Measurements from ENCODE around the gene JADE2.

Gene JADE2

DNA sequence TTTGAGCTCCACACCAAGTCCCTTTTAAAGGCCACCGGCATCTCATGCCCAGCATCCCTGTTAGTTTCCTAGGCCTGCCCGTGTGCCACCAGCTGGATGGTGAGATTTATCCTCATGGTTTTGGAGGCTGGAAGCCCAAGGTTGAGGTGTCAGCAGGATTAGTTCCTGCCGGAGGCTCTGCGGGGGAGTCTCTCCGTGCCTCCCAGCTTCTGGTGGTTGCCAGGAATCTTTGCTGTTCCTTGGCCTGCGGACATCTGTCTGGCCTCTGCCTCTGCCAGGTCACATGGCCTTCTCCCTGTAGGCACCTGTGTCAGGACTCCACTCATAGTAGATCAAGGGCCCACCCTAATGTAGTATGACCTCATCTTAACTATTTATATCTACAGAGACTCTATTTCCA, 45.4 kb downstream of the JADE2 start:
- DNase-seq: no peak

DNA sequence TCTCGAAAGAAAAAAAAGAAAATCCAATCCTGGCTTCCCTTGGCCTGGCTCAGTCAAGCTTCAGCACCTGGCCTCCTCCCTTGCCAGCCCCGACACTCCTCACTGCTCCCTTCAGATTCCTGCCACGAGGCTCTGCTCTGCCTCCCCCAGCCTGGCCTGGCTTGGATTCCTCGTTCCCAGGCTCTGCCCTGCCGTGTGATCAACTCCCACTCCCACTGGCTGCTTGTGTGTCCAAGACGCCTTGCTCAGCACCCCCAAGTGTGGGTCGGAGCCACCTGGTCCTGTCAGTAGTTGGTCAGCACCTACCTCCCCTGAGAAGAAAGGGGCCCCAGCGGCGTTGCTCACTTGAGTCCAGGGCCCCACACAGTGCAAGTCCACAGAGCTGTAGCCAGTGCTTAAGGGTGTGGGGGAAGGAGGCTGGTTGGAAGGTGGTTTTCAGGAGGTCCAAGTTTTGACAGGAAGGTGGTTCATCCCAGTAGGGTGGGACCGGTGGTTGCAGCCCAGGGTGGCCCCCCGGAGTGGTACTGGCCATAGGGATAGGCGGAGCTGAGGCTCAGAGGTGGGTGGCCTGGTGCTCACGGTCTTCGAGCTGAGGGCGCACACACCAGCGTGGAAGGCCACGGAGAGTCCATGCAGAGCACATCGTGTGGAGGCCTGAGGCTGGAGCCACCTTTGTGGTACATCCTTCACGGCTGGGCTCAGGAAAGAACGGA, 46.4 kb downstream of the JADE2 start:
- no peak for DNase-seq

DNA sequence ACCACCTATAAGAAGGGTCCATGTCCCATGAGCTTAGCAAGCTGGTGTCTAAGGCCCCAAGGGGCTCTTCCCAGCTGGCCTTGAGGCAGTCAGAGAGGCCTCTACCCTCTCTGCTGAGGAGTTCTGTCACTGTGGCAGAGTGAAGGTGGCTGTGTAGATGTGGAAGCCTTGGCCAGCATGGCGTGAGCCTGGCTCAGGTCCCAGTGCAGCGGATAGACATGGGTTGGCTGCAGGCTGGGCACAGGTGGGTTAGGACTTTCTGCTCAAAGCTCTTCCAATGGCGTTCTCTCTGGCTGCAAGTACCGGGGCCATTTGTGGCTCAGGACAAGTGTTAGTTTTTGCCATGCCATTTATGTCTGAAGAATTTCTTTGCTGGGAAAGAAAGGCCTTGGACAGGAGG, 47.3 kb downstream of the JADE2 start:
- no peak for DNase-seq

DNA sequence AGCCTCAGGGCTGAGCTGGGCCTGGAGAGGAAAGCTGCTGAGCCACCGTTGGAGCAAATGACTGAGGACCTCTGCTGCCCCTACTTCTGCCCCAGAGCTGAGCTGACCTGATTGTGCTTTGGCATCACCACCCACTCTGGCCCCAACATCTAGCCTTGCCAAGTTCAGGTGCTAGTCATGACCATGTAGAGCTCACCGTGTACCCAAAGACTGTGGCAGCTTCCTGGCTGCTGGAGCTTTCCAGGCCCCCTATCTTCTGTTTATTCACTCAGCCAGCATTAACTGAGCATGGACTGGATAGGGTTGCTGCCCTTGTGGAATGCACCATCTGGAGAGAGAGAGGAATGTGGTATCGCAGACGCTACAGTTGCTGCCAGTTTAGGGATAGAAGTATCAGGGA, 49.1 kb downstream of the JADE2 start:
- DNase-seq: no peak

DNA sequence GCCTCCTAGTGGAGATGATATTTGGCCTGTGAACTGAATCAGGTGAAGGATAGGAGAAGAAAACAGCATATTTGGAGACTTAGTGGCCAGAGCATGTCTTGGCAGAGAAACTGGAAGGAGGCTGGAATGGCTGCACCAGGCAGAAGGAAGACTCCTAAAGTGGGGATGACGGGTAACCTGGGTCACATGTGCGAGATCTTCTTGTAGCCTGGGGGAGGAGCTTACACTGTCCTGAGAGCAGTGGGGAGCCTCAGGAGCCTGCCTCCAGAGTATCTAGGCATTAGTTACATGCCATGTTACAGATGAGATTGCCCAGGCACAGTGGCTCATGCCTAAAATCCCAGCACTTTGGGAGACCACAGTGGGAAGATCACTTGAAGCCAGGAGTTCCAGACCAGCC, 49.8 kb downstream of the JADE2 start:
- no peak for DNase-seq

DNA sequence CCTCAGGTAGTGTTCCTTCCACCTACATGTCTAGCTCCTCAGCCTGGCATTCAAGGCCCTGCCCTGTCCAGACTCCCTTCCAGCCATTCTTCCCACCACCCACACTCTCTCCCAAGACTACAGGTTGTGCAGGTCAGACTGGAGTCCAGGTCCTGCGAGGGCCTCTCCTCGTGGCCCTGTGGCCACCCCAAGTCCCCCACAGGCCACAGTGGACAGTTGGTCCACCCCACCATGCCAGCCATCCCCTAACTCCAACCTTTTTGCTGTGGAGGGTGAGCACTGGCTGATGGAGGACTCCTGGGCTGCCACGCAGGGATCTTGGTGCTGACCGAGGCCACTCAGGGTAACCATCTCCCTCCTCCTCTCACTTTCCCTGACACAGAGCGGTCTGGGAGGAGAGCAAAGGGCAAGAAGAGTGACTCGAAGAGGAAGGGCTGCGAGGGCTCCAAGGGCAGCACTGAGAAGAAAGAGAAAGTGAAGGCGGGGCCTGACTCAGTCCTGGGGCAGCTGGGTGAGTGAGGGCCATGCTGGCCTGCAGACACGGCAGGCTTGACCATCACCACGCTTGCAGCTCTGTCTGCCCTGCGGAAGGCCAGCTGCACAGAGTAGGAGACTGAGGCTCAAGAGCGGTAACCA, 51.0 kb downstream of the JADE2 start:
- DNase-seq: no peak

DNA sequence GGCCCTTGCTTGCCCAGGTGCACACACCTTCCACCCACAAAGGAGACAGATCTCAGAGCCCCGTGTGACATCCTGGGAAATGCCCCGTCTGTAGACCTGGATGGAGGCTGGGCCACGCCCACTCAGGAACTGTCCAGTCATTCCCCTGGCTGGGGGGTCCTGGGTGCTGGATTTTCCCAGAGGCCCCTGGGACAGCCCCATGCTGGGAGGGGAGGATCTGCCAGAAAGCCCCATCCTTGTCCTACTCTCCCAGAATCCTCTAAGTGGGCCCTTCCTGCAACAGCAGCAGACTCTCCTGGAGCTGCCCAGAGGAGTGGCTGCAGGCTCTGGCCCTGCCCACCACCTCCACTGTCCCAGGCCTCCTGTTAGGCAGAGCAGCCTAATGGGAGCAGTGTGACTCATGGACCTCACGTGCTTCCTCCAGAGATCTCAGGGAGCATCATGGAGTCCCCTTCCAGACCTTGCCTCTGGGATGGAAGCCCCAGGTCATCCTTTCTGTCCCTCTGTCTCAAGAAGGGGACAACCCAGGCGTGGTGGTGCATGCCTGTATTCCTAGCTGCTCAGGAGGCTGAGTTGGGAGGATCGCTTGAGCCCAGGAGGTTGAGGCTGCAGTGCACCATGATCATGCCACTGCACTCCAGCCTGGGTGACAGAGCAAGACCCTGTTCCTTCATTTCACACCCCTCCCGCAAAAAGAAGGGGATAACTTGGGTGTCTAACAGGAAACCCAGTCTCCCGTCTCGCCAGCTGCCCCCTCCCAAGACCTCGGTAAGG, 51.7 kb downstream of the JADE2 start:
- peak; percentile 53 for DNase-seq

DNA sequence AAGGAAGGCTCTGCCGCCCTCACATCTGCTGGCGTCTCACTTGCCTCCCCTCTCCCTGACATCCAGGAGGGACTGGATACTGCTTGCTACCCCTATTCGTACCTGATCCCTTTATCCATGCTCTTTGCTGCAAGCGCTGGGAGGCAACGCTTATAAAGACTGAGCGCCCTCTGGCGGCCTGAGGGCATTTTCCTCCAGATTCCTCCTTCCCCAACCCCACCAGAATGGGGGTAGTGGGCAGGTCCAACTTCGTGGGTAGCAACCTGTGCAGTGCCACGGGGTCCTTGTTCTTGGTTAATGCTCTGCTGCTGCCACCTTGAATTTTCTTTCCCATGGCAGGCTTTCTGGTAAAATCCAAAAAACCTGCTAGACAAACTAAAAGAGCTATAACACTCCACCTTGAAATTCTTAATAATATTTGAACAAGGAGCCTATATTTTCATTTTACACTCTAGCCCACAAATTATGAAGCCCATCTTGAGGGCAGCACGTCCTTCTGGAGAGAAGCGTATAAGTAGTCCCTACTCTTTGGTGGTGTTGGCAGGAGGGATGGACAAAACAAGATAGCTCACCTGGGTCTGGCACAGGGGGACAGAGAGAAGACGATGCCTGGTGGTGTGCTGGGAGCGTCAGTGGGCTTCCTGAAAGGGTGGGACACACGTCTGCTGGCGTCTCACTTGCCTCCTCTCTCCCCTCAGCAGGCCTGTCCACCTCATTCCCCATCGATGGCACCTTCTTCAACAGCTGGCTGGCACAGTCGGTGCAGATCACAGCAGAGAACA, 52.5 kb downstream of the JADE2 start:
- DNase-seq: peak; percentile 77

DNA sequence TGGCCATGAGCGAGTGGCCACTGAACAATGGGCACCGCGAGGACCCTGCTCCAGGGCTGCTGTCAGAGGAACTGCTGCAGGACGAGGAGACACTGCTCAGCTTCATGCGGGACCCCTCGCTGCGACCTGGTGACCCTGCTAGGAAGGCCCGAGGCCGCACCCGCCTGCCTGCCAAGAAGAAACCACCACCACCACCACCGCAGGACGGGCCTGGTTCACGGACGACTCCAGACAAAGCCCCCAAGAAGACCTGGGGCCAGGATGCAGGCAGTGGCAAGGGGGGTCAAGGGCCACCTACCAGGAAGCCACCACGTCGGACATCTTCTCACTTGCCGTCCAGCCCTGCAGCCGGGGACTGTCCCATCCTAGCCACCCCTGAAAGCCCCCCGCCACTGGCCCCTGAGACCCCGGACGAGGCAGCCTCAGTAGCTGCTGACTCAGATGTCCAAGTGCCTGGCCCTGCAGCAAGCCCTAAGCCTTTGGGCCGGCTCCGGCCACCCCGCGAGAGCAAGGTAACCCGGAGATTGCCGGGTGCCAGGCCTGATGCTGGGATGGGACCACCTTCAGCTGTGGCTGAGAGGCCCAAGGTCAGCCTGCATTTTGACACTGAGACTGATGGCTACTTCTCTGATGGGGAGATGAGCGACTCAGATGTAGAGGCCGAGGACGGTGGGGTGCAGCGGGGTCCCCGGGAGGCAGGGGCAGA, 53.3 kb downstream of the JADE2 start:
- DNase-seq: no peak

DNA sequence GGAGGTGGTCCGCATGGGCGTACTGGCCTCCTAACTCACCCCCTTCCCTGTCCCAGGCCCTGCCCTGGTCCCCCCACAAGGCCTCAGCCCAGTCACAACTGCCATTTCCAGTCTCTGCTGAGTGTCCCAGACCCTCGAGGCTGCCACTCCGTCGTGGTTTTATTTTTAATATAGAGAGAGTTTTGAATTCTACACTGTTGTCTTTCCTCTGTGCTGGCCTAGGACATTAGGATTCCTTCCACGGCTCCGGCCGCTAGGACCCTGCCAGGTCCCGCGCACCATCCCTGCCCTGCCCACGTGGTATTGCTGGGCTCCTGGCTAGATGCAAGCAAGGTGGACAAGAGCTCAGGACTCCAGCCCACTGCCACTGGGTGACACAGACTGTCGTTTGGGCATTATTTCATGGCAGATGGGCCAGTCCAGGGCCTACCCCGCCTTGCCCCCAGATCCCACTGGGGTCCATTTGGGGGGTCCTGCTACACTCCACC, 53.9 kb downstream of the JADE2 start:
- DNase-seq: no peak

DNA sequence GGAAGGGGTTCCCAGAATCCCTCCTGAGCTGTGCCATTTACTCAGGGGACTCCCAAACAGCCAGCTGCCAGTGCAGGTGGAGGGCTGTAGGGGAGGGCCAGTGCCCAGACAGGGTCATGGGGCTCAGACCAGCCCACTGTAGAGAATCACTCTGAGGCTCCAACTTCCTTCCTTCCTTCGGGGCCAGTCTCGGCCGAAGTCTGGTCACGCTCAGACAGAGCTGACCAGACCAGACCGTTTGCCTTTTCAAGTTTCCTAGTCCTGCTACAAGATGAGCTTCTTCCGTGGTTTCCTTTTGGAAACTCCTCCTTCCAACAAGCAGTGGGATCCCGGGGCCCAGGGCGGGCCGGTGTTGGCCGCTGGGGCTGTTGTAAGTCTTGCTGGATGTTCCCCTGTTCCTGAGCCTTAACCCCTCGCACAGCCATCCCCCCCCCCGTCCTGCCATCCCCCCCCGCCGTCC, 54.6 kb downstream of the JADE2 start:
- DNase-seq: no peak

DNA sequence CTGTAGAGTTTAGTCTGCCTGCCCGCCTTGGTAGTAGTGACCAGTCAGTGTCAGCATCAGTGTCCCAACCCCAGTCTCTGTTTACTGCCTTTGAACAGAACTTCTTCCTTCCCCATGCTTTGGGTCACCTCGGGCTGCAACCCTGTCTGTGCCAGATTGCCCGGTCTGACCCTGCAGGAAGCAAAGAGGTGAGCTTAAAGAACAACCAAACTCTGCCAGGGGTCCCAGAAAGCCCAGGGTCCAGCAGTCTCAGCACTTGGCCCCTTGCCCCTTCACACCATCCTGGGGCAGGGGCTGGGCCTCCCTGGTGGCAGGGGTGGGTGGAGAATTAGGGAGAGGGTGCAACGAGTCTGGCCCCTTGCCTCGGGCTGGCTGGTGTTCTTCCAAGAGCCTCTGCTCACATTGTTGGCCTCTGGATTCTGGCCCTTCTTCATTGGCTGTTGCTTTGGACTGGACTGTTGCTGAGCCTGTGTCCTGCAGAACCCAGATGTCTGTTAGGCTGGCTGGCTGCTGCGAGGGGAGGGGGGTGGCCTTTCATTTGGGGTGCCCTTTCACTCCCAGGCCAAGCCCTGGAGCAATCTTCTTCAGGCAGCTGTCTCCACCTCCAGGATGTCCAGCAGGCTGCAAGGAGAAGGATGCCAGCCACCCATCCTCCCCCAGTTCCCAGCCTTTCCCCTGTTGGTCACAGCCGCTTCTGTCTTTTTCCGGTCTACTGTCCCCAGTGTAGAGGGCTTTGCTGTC, 55.9 kb downstream of the JADE2 start:
- no peak for DNase-seq

DNA sequence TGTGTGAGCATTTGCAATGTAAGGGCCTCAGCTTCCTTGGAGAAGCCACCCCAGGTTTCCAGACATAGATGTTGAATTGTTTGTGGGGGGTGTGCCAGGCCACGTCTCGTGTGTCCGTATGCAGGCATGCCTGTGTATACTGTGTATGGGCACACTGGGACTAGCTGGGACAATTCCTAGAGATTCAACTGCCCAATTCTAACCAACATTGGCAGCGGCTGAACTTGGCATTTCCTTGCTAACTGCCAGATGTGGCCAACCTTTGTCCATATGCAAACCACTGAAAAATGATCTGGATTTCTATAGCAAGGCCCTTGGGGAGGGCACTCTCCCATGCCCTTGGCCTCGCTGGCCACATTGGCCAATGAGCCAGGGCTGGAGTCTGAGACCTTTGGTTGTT, 56.8 kb downstream of the JADE2 start:
- no peak for DNase-seq

DNA sequence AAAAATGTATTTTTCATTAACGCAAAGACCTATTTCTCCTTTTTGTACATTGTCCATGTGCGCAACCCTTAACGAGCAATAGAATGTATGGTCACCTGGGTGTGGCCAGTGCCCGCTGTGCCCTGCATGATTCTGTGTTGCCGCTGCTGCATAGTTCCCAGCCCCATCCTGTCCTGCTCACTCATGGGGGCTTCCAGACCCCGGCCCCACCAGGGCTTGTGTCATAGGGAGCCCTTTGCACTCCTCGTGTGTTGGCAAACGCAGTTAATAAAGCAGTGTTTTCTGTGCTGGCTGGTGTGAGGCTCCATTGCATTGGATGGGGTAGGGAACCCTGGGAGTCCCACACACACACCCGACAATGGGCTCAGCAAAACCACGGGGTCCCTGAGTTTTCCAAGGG, 57.5 kb downstream of the JADE2 start:
- DNase-seq: no peak

DNA sequence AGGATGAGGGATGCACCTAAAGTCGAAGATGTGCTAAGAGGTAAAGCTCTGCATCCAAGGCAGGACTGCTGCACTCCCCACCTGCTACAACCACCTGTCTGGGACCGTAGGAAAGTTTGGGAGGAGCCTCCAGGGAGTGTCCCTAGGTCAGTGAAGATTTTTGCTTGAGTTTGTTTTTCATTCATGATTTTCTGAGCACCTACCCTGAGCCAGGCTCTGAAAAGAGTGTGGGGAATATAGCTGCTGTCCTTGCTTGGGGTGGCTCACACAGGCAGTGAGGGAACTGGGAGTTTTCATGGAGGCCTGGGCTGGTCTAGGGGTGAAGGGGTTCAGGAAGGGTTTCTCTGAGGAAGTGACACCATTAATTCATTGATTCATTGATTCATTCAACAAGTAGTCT, 58.3 kb downstream of the JADE2 start:
- DNase-seq: no peak

DNA sequence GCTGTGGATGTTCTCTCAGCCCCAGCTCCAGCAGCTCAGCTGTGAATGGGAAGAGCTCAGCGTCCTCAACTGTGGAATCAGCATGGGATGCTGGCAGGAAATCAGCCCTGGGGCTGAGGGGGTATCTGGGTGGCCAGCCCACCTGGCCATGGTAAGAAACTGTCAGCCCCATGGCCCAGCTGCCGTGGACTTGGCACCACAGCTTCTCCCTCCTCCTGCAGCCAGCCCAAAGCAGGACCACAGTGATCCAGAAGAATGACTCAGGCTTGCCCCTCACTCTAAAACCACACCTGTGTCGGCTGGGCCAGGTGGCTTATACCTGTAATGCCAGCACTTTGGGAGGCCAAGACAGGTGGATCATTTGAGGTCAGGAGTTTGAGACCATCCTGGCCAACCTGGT, 59.2 kb downstream of the JADE2 start:
- no peak for DNase-seq

DNA sequence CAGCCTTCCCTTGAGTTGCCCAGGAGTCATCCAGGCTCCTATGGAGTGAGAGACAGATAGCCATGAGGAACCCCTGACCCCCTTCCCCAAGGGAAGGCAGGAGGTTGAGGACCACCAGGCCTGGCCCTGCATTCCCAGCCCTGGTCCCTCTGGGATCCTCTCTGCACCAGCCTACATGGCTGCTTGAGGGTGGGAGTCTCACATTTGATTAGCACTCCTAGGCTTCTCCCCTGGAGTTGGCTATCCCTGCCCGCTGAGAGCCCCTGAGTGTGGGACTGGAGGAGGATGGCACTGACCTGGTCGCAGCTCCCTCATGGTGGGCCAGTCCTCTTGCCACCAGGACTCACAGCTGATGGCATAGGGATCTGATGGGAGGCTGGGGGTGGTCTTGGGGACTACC, 60.5 kb downstream of the JADE2 start:
- no peak for DNase-seq

DNA sequence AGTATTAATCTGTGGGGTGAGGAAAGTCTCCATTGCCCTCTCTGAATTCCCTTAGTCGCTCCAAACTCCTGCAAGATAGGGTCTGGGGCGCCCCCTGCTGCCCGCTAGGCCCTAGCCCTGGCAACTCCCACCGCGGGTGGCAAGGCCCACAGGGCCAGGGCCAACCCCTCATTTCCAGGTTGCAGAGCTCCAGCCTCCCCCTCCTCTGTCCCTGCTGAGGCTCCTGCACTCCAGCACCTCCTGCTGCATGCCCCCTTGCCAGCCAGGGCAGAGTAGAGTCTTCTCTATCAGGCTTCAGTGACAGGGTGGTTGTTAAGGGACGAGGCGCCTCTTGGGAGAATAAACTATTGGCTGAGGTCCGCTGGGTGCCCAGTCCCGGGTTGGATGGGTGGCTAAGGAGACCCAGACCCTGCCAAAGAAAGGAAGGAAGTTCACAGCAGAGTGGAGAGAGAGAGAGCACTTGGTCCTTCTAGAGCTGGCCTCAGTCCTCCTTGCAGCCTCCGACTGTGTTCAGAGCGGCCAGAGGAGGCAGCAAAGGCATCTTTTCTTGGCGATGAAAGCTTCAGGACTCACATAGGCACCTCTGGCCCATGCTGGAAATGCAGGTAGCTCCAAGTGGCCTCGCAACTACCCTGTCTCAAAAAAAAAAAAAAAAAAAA, 61.5 kb downstream of the JADE2 start:
- peak; percentile 67 for DNase-seq

DNA sequence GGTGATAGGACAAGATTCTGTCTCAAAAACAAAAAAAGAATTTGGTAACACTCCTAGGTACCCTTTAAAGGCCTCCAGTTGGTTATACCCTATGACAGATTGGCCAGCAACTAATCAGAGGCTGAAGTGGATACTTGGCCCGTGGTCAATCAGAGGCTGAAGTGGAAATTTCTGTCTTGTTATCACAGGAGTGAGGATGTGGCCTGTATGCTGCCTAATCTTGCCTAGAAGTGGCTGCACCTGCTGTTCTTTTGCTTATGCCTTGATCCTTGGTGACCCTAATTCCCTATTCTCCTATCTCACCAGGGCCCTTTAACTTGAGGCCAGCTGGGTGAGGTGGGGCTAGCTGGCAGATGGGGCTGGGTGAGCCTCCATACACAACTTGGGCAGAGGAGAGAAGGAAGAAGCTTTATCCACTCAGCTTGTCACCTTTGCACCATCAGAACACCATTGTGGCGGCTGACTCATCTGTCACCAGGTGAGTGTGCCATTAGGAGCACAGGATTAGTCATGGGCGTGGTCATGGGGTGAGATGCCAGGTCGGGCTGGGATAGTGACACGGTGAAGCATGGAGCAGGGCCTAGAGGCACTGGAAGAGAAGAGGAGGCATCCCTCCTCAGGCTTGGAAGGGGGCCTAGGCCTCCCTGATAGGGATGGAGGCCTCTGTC, 65.7 kb downstream of the JADE2 start:
- no peak for DNase-seq

DNA sequence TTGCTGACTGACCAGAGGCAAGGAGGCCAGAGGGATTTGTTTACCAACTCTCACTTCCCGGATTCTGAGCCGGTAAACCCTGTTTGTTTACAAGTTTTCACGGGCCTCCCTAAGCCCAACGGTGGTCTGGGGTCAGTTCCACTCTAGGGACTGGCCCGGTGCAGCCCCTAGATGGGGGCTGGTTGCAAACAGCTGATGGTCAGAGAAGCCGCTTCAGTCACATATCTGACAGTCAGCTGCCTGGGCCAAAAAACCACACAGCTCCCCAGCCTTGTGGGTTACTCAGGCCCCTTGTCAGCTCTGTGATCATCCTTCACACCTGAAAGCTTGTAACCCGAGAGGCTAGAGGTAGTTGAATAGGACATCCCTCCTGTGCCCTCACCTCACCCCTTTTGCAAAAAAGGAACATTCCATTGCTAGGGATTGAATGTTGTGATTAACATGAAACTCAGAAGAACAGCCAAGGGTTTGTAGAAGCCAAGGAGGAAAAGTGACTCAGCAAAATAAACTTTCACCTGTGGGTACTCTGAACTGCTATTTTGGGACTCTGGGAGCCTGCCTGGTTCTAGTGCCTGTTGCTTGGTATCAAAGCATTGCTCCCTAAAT, 66.8 kb downstream of the JADE2 start:
- no peak for DNase-seq

Measured in fibroblast of skin of scalp (primary cell).